SU-DHL-6 (cell line): Measurements from ENCODE around the gene PLAC1.

Source experiments
- H2AFZ ChIP-seq: fragments of 200-600 bp; sonication (generic); 2 replicates; pipeline ENCODE4 v1.6.1; 2014; ENCODE audit warnings: low read depth, mild to moderate bottlenecking, moderate library complexity, mixed read lengths, antibody characterized with exemption, low read length; ENCODE audit not compliant: severe bottlenecking
- H3F3A ChIP-seq: fragments of 200-600 bp; shearing (Covaris generic); 2 replicates; pipeline ENCODE4 v1.6.0; 2016; ENCODE audit warnings: antibody characterized with exemption, mild to moderate bottlenecking; ENCODE audit not compliant: insufficient read depth
- H3K27ac ChIP-seq: fragments of 200-600 bp; sonication (generic); 2 replicates; pipeline ENCODE4 v1.5.1; 2016; ENCODE audit warnings: low read depth, mild to moderate bottlenecking, low read length, moderate library complexity, mixed read lengths
- H3K27me3 ChIP-seq: fragments of 200-600 bp; sonication (generic), shearing (Covaris generic); 2 replicates; pipeline ENCODE4 v1.6.0; 2014; ENCODE audit warnings: mild to moderate bottlenecking, low read length
- H3K36me3 ChIP-seq: fragments of 200-600 bp; sonication (generic); 2 replicates; pipeline ENCODE4 v1.6.1; 2014; ENCODE audit warnings: mild to moderate bottlenecking, low read length, mixed read lengths
- H3K4me2 ChIP-seq: fragments of 300-600, 200-600 bp; shearing (Covaris generic), sonication (generic); 2 replicates; pipeline ENCODE4 v1.6.0; 2014; ENCODE audit warnings: low read length, low read depth, mild to moderate bottlenecking; ENCODE audit not compliant: poor library complexity, severe bottlenecking
- H3K4me3 ChIP-seq: fragments of 200-600 bp; sonication (generic); 2 replicates; pipeline ENCODE4 v1.5.1; 2014; ENCODE audit warnings: antibody characterized with exemption, low read length, mild to moderate bottlenecking, mixed read lengths; ENCODE audit not compliant: insufficient read depth, poor library complexity, severe bottlenecking
- H3K79me2 ChIP-seq: fragments of 200-600 bp; sonication (generic); 2 replicates; pipeline ENCODE4 v1.6.1; 2014; ENCODE audit warnings: mild to moderate bottlenecking, low read length, moderate library complexity; ENCODE audit not compliant: insufficient read depth
- H3K9ac ChIP-seq: fragments of 200-600 bp; sonication (generic); 2 replicates; pipeline ENCODE4 v1.7.0; 2014; ENCODE audit warnings: mild to moderate bottlenecking, low read length
- H3K9me2 ChIP-seq: fragments of 200-600 bp; sonication (generic); replicated peaks from 2 replicates; pipeline ENCODE4 v1.6.1; 2014; ENCODE audit warnings: low read length; ENCODE audit not compliant: insufficient read depth
- H3K9me3 ChIP-seq: fragments of 200-600 bp; sonication (generic); 2 replicates; pipeline ENCODE4 v1.6.1; 2014; ENCODE audit warnings: low read length, mixed read lengths; ENCODE audit not compliant: insufficient read depth
- H4K20me1 ChIP-seq: fragments of 200-600 bp; sonication (generic); 2 replicates; pipeline ENCODE4 v1.6.1; 2014; ENCODE audit warnings: low read depth, mild to moderate bottlenecking, antibody characterized with exemption, low read length, moderate library complexity, mixed read lengths
- CTCF ChIP-seq: fragments of 200-600 bp; sonication (generic); IDR thresholded peaks from one replicate; pipeline ENCODE4 v1.5.1; 2017; ENCODE audit warnings: antibody characterized with exemption, mild to moderate bottlenecking, low read length, moderate library complexity; ENCODE audit not compliant: insufficient read depth, poor library complexity, severe bottlenecking
- EZH2phosphoT487 ChIP-seq: fragments of 200-600 bp; sonication (generic), shearing (Covaris generic); conservative IDR thresholded peaks from 2 replicates; pipeline ENCODE4 v1.6.1; 2018; ENCODE audit warnings: mild to moderate bottlenecking, antibody characterized with exemption, low read length, moderate library complexity, mixed read lengths

PLAC1 gene

DNA sequence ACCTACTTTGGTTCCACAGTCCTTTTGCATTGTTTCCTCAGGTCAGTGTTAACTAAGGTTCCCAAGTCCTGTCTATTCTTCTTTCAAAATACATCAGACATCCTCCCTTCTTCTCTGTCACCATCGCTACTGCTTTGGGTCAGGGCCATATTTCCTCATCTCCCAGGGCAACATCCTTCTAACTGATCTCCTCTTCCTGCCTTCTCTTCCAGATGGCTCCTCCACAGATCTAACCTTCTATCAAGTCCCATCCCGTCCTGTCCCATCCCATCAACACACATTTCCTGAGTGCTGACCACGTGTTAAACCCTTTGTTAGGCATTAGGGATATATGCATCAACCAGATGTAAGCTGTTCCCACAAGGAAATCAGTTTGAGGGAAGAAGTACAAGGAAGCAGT is 25.9 kb downstream of the PLAC1 start:
- no peaks in the 10 kb centered on the region for H3K36me3 ChIP-seq
- no peaks in the 10 kb centered on the region for H4K20me1 ChIP-seq
- H2AFZ ChIP-seq: no peak overlapping the region
- no peak overlapping the region for H3K9ac ChIP-seq
- H3K27ac ChIP-seq: no peak overlapping the region
- TF ChIP-seq EZH2phosphoT487: no peak
- no peak for TF ChIP-seq CTCF
- no peak overlapping the region for H3K4me2 ChIP-seq
- no peaks in the 10 kb centered on the region for H3K9me3 ChIP-seq
- H3F3A ChIP-seq: no peaks in the 10 kb centered on the region
- no peak overlapping the region for H3K4me3 ChIP-seq
- no peaks in the 10 kb centered on the region for H3K9me2 ChIP-seq
- no peaks in the 10 kb centered on the region for H3K79me2 ChIP-seq
- H3K27me3 ChIP-seq: no peaks in the 10 kb centered on the region

- Histone ChIP-seq H3K9ac (no peak overlapping the region), H3K4me2 (no peak overlapping the region), H3K79me2 (no peaks in the 10 kb centered on the region), H3K27ac (no peak overlapping the region), H3K4me3 (no peak overlapping the region), H4K20me1 (no peaks in the 10 kb centered on the region), H2AFZ (no peak overlapping the region), H3K36me3 (no peaks in the 10 kb centered on the region), H3K27me3 (no peaks in the 10 kb centered on the region), H3K9me3 (no peaks in the 10 kb centered on the region), H3K9me2 (no peaks in the 10 kb centered on the region), H3F3A (no peaks in the 10 kb centered on the region)
- TF ChIP-seq EZH2phosphoT487 (no peak), CTCF (no peak)
These were observed 26.6 kb downstream of the PLAC1 start for GRCh38 chrX:134631426-134632346.

DNA sequence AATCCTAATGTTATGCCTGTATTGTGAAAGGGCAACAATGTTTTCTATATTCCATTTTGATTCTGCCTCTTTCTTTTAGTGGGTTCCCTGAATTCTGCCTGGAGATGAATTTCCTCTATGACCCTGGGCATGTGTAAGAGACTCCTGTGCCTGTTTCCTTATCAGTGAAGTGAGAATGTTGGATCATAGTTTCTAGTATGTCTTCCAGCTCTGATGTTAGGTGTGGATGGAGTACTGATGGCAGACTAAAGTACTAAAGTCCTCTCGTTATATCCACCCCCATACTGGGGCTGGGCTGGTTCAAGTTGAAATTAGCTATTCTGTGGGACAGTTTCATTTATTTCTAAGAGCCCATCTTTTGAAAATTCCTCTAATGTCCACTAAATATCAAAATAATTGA is 29.6 kb downstream of the PLAC1 start:
- Histone ChIP-seq H3K9me3 (no peaks in the 10 kb centered on the region), H3K4me3 (no peak overlapping the region), H3K27ac (no peak overlapping the region), H3K36me3 (no peaks in the 10 kb centered on the region), H2AFZ (no peak overlapping the region), H3K4me2 (no peak overlapping the region), H3K9ac (no peak overlapping the region), H3K79me2 (no peaks in the 10 kb centered on the region), H4K20me1 (no peaks in the 10 kb centered on the region), H3F3A (no peaks in the 10 kb centered on the region), H3K9me2 (no peaks in the 10 kb centered on the region), H3K27me3 (no peaks in the 10 kb centered on the region)
- TF ChIP-seq EZH2phosphoT487 (no peak), CTCF (no peak)
